Smooth muscle cell (in vitro differentiated cells): ENCODE measurements around the gene OR6Q1. TPM values are rescaled to one million over a fixed set of nuclear protein-coding genes. Genes with fewer than 3 reads are reported as not detected.

Experiments used
- DNase-seq: peaks from one replicate; lab custom pipeline; 2025; ENCODE audit not compliant: unreplicated experiment; lab: John Stamatoyannopoulos, UW
- H2AFZ ChIP-seq: fragments of 200-600 bp; sonication (generic); 2 replicates; pipeline ENCODE4 v1.6.0; 2016; ENCODE audit warnings: antibody characterized with exemption, low read depth, mild to moderate bottlenecking
- H3F3A ChIP-seq: fragments of 200-600 bp; sonication (generic); 2 replicates; pipeline ENCODE4 v1.6.0; 2017; ENCODE audit warnings: antibody characterized with exemption, low read depth
- H3K27ac ChIP-seq: fragments of 200-600 bp; sonication (generic); 2 replicates; pipeline ENCODE4 v1.5.1; 2016; ENCODE audit warnings: low read depth, mild to moderate bottlenecking
- H3K27me3 ChIP-seq: fragments of 200-600 bp; sonication (generic); 2 replicates; pipeline ENCODE4 v1.6.1; 2016; ENCODE audit warnings: low read depth, mild to moderate bottlenecking
- H3K36me3 ChIP-seq: fragments of 200-600 bp; sonication (generic); 2 replicates; pipeline ENCODE4 v1.5.1; 2016; ENCODE audit warnings: low read depth
- H3K4me1 ChIP-seq: fragments of 200-600 bp; sonication (generic); 2 replicates; pipeline ENCODE4 v1.5.1; 2016; ENCODE audit warnings: low read depth
- H3K4me2 ChIP-seq: fragments of 200-600 bp; sonication (generic); 2 replicates; pipeline ENCODE4 v1.6.0; 2016; ENCODE audit warnings: mild to moderate bottlenecking
- H3K4me3 ChIP-seq: fragments of 200-600 bp; sonication (generic); 2 replicates; pipeline ENCODE4 v1.5.1; 2016; ENCODE audit warnings: mild to moderate bottlenecking
- H3K79me2 ChIP-seq: fragments of 200-600 bp; sonication (generic); 2 replicates; pipeline ENCODE4 v1.6.0; 2016; ENCODE audit warnings: low read depth, mild to moderate bottlenecking
- H3K9ac ChIP-seq: fragments of 200-600 bp; sonication (generic); 2 replicates; pipeline ENCODE4 v1.6.0; 2016; ENCODE audit warnings: low read depth
- H3K9me3 ChIP-seq: fragments of 200-600 bp; sonication (generic); replicated peaks from 2 replicates; pipeline ENCODE4 v1.5.1; 2016; ENCODE audit warnings: low read depth
- H4K20me1 ChIP-seq: fragments of 200-600 bp; sonication (generic); 2 replicates; pipeline ENCODE4 v1.6.0; 2016; ENCODE audit warnings: low read depth
- WGBS: methylation state at CpG from one replicate; pipeline ENCODE4 v1.1.7; 2016; ENCODE audit warnings: low lambda C conversion rate; 5-methylcytosine and 5-hydroxymethylcytosine counted together
- polyA plus RNA-seq: library from polyadenylated mRNA; unstranded; fragments of >200 nt; fragmentation: Nextera tagmentation; extraction: Ambion mirVana; gene quantifications from 2 replicates; pipeline ENCODE4 v1.2.1, GENCODE V29; 2016
- total RNA-seq: library from RNA; depleted of rRNA; stranded (reverse); fragments of >200 nt; gene quantifications from 2 replicates; pipeline ENCODE4 v1.2.3, GENCODE V29; 2014
- TF ChIP-seq, protein P1 (sequence below): fragments of 200-600 bp; sonication (generic); IDR thresholded peaks from 2 replicates; pipeline ENCODE4 v1.5.1; 2017; ENCODE audit warnings: borderline replicate concordance, mild to moderate bottlenecking, antibody characterized with exemption; ENCODE audit not compliant: insufficient read depth, poor library complexity, severe bottlenecking

OR6Q1 gene
- total and polyA plus RNA-seq, 2 experiments from 2014 or later, result not detected

GRCh38 chr11:58043379-58043778 is 12.6 kb downstream of the OR6Q1 start:
- no peaks in the 10 kb centered on the region for H3K79me2 ChIP-seq
- no peak overlapping the region for H3K4me2 ChIP-seq
- no peaks in the 10 kb centered on the region for H3K9me3 ChIP-seq
- H2AFZ ChIP-seq, result no peak overlapping the region
- DNase-seq, result no peak
- 90% methylated on average over 2 of the region's 2 CpGs for WGBS
- H3K27ac ChIP-seq, result no peak overlapping the region
- H3K27me3 ChIP-seq, result no peaks in the 10 kb centered on the region
- no peaks in the 10 kb centered on the region for H3K36me3 ChIP-seq
- TF ChIP-seq, protein P1, sequence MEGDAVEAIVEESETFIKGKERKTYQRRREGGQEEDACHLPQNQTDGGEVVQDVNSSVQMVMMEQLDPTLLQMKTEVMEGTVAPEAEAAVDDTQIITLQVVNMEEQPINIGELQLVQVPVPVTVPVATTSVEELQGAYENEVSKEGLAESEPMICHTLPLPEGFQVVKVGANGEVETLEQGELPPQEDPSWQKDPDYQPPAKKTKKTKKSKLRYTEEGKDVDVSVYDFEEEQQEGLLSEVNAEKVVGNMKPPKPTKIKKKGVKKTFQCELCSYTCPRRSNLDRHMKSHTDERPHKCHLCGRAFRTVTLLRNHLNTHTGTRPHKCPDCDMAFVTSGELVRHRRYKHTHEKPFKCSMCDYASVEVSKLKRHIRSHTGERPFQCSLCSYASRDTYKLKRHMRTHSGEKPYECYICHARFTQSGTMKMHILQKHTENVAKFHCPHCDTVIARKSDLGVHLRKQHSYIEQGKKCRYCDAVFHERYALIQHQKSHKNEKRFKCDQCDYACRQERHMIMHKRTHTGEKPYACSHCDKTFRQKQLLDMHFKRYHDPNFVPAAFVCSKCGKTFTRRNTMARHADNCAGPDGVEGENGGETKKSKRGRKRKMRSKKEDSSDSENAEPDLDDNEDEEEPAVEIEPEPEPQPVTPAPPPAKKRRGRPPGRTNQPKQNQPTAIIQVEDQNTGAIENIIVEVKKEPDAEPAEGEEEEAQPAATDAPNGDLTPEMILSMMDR, result no peak
- no peaks in the 10 kb centered on the region for H3K4me1 ChIP-seq
- no peak overlapping the region for H3K9ac ChIP-seq
- H3K4me3 ChIP-seq, result no peak overlapping the region
- no peaks in the 10 kb centered on the region for H3F3A ChIP-seq
- no peaks in the 10 kb centered on the region for H4K20me1 ChIP-seq

DNA sequence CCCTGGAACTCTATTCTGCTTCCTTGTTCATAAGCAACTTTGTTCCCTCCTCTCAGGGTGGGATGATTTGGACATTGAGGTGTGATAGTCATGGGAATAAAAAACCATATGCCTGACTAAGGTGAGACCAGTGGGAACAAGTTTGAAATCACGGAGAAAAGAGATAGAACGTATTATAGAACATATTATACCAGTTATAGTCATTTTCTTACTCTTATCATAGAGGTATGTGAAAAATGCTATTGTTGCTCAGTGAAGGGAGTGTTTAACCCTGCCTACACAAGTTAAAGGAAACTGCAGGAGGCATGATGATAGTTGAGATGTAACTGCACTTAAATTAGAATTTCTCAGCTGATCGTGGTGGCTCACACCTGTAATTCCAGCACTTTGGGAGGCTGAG is 15.5 kb downstream of the OR6Q1 start:
- Histone ChIP-seq H3K27ac (no peak overlapping the region), H3F3A (no peaks in the 10 kb centered on the region), H4K20me1 (no peaks in the 10 kb centered on the region), H3K4me2 (no peak overlapping the region), H2AFZ (no peak overlapping the region), H3K9me3 (no peaks in the 10 kb centered on the region), H3K9ac (no peak overlapping the region), H3K4me1 (no peaks in the 10 kb centered on the region), H3K27me3 (no peaks in the 10 kb centered on the region), H3K36me3 (no peaks in the 10 kb centered on the region), H3K4me3 (no peak overlapping the region), H3K79me2 (no peaks in the 10 kb centered on the region)
- WGBS, result 84% methylated on average over 3 of the region's 3 CpGs
- TF ChIP-seq, protein P1, result no peak
- no peak for DNase-seq

- Histone ChIP-seq H3K27me3 (no peaks in the 10 kb centered on the region), H3K4me2 (no peak overlapping the region)
These were observed 17.1 kb downstream of the OR6Q1 start for GRCh38 chr11:58047818-58048217.

More at GRCh38 chr11:58047818-58048217, 17.1 kb downstream of the OR6Q1 start:
- DNase-seq, result no peak
- no peak overlapping the region for H3K27ac ChIP-seq
- TF ChIP-seq, protein P1, result no peak
- no peaks in the 10 kb centered on the region for H4K20me1 ChIP-seq
- H3K9ac ChIP-seq, result no peak overlapping the region
- WGBS, result 88% methylated on average over 3 of the region's 3 CpGs
- H3K9me3 ChIP-seq, result no peaks in the 10 kb centered on the region
- H2AFZ ChIP-seq, result no peak overlapping the region
- H3K79me2 ChIP-seq, result no peaks in the 10 kb centered on the region
- no peaks in the 10 kb centered on the region for H3F3A ChIP-seq
- H3K4me3 ChIP-seq, result no peak overlapping the region
- H3K4me1 ChIP-seq, result no peaks in the 10 kb centered on the region
- H3K36me3 ChIP-seq, result no peaks in the 10 kb centered on the region
